ENCODE data around the gene KRT17.
"Not testable (repeated sequence)": the region's sequence is repeated elsewhere in the genome, so short reads cannot be mapped to it uniquely, and the experiment has no call there.

The KRT17 gene

DNA sequence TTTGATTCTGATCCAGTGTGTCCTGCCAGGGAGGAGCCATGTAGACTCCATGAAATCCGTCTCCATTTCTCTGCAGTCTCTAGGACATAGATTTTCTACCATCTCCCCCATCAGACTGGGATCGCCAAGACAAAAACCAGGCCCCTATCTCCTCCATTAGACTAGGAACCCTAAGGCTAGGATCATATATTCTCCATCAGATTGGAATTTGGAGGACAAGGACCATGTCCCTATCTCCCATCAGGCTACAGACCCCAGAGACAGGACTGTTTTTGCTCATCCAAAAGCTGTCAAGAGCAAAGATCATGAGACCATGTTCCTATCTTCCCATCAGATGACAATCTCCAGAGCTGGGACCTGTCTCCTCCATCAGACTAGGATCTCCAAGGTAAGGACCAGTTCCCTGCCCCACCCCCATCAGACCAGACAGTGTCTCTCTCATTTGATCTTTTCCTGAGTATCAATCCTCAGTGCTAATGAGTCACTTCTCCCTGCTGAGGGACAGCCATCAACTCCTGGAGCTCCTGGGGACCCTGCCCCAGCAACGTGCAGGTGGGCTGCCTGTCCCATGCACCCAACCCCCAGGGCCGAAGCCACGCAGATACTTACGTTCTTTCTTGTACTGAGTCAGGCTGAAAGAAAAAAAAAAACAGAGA, 4.3 kb downstream of the KRT17 start:
- not testable (repeated sequence) for DNase-seq (ENCODE audit: low read depth)

DNA sequence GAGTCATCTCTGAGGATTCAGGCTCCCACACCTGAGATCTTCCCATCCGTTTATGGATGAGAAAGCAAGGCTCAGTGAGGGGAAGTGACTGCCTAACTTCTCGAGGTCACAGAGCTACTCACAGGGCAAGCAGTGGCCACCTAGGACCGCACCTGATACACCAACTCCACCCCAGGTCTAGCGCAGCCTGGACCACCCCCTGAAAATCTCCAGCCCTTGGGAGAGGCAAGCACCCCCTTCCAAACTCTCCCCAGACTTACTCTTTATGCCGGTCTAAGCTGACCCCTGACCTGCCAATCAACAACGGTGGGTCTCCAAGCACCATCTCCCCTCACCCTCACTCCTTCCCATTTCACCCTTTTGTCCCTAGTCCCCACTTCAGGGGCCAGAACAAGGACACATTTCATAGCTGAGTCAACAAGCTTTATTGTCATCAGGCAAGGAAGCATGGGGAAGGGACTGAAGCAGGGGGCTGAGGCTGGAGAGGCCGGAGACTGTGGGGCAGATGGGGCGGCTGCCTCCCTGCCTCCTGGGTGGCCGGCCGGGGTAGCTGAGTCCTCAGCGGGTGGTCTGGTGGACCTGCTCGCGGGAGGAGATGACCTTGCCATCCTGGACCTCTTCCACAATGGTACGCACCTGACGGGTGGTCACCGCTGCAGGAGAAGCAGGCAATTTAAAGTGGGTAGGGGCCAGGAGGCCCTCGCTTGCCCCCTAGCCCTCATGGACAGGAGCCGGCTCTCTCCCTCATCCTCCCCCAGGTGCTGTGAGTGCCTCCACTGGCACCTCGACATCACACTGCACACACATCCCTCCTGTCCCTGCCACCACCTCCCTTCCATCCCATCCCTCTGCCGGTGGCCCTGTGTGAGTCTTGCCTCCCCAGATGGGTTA, 5.1 kb downstream of the KRT17 start:
- no peak for DNase-seq (ENCODE audit: low read depth)

DNA sequence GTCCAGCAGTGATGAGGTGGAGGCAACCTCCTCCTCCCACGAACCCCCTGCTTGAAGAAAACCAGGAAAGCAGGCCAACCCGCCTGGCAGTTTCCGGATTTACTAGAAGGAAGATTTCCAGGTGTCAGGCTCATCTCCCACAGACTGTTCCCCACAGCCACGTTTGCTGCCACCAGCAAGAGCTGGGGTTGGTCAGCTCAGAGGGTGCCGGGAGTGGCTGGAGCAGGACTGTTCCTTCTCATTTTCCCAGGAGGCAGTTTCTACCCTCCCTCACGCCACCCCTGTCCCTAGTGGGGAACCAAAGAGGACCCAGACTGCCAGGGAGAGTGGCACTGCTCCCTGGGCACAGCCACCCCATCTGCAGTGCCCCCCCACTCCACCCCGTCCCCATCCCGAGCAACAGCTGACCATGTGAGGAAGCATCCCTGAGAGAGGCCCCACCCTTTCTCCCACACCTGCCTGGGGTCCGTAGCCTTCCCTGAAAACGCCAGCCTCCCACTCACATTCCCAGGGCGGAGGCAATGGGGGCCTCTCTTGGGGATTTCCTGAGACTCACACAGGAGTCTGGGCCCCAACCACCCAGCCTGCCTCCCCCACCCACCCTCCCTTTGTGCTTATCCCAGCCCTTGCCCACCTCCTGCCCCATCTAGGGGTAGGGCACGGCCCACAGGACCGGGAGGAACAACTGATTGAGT, 5.9 kb downstream of the KRT17 start:
- no peak for DNase-seq (ENCODE audit: low read depth)

DNA sequence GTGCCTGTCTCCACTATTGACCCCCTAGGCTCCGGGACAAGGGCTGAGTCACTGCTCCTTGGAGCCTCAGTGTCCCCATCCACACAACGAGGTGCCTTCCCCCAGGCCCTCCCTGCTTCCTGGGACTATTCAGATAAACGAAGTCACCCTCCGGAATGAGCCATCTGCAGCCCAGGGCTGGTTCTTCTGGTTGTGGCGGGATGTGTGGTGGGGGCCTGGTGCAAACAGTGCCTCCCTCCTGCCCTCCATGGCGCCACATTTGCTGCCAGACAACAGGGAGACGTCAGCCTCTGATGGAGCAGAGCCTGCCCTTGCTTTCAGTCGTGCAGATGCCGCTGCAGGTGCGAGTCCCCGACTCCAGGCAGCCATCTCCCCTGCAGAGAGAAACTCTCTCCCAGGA, 6.7 kb downstream of the KRT17 start:
- DNase-seq (ENCODE audit: low read depth): no peak

DNA sequence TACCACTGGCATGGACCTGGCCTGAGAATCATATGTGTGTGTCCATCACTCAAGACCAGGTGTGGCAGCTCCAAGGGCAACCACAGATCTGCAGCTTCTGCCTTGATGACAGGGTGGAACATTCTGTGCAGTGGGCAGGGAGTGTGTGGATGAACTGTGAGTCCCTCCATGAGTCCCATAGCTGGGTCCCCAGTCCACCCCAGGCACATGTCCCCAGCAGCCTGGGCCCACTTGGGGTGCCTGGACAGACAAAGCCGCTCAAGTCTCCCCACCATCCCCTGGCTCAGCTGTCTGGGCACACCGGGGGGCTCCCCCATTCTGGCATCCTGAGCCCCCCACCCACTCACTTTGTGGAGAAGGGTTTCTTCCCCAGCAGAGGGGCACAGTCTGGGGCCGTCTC, 7.2 kb downstream of the KRT17 start:
- no peak for DNase-seq (ENCODE audit: low read depth)

DNA sequence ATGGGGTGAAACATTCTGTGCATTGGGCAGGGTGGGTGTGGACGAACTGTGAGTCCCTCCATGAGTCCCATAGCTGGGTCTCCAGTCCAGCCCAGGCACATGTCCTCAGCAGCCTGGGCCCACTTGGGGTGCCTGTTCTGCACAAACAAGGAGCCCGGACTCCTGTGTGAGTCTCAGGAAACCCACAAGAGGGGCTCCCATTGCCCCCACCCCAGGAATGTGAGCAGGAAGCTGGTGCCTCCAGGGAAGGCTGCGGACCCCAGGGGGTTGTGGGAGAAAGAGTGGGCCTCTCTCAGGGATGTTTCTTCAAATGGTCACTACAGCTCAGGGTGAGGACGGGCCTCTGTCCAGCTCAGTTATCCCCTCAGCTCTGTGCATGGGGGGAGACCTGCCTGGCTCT, 7.9 kb downstream of the KRT17 start:
- not testable (repeated sequence) for DNase-seq (ENCODE audit: low read depth)

DNA sequence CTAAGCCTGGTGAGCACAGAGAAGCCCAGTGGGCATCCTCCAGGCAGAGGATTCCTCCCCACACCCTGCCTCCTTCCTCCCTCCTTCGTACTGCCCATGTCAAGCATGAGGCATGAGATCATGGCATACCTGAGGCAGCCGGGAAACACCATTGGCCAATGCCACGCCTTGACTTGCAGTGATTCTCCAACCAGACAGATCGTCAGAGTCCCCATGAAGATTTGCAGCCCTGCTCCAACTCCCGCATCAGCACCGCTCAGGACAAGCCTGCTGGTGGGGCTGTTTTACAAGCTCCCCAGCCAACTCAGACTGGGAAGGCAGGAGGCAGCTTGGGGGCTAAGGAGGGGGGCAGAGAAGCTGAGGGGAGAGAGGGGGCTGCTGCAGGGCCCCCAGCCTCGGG, 8.9 kb downstream of the KRT17 start:
- no peak for DNase-seq (ENCODE audit: low read depth)

DNA sequence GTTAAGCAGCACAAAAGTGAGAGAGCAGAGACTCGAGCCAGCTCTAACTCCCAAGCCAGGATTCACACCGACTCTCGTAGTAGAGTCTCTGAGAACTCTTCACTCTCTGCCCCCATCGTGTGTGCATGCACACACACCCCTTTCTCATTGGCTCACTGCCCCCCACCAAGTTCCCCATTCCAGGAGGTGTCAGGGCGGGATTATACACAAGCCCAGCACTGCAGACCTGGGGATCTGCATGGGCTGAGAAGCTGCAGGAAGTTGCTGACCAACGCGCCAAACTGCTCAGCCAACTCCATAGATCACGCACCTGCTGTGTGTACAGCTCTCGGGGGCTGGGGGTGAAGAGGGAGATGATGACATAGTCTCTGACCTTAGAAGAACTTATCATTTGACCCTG, 9.6 kb downstream of the KRT17 start:
- not testable (repeated sequence) for DNase-seq (ENCODE audit: low read depth)

DNA sequence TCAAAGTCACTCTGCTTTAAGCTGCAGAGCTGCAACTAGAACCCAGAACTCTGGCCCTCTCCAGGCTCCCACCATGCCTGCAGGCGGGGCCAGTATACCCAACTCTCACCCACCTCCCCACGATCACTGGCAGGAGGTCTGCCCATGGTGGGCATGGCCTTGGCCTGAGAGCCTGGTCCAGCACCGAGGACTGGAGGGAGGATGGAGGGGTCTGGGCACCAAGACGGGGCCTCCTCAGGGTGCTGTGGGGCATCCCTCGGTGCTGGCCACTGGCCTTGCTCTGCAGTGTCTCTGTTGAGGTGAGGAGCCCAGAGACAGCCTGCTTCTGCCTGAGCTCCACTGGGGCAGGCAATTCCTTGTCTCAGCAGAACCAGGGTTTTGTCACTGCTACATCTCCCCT, 10.3 kb downstream of the KRT17 start:
- DNase-seq (ENCODE audit: low read depth): no peak

DNA sequence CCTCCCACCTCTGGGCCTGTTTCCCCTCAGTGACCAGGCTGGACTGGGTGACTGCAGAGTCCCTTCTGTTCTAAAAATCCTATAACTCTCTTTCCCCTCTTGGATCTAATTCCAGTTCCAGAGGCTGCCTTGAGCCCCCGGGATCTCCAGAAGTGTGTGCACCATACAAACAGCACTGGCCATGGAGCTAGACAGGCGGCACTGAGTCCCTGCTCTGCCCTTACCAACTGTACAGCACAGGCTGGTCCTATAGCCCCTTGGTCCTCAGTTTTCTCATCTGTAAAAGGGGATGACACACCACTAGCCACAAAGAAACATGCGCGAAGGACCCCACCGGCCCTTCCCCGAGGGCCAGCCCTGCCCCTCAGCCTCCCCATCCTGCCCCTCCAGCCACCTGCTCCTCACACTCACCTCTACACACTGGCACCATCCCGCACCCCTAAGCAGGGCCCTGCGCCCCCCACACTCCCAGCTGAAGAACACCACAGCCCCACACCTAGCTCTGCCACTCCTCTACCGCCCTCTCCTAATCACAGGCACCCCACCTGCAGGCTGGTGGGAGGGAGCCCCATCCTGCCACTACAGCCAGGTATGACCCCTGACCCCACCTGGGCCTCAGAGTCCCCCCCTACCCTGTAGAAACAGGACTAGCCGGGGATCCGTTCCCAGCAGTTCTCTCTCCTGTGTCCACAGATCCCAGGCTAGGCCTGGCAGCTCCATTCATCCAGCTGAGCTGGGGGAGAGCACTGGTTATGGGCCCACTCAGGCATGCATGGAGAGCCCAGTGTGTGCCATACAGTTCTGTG, 10.9 kb downstream of the KRT17 start:
- no peak for DNase-seq (ENCODE audit: low read depth)

DNA sequence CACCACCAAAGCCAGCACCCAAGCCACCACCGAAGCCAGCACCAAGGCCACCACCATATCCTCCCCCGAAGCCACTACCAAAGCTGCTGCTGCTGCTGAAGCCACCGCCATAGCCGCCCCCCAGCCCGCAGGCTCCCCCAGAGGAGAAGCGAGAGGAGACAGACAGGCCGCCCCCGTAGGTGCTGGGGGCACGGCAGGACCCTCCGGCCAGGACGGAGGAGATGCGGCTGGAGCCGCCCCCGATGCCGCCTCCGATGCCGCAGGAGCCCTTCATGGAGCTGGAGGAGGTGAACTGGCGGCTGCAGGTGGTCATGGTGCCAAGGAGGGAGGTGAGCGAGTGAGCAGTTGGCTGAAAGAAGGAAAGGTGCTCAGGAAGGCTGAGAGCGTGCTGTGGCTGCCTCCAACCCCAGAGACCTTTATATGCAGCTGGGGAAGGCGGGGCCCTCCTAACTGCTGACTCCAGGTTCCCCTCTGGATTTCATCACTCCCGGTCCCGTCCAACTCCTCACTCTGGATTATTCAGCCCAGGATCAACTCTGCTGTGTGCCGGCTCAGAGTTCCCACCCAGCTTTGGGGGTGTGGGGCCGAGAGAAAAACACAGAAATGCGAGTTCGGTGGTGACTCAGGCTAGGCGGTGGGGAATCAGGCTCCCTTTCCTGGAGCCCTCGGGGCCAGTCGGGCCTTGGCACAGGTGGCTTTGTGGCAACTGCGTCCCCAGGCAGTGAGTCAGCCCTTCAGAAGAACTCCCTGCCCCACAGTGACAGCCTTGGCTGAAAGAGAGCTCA, 11.8 kb downstream of the KRT17 start, which contains the start of gene KRT16:
TSS of gene KRT16 (minus strand) at position 392 of the 785 bp plus-strand sequence. CDS start at position 313, 79 bp downstream.
- not testable (repeated sequence) for DNase-seq (ENCODE audit: low read depth)

DNA sequence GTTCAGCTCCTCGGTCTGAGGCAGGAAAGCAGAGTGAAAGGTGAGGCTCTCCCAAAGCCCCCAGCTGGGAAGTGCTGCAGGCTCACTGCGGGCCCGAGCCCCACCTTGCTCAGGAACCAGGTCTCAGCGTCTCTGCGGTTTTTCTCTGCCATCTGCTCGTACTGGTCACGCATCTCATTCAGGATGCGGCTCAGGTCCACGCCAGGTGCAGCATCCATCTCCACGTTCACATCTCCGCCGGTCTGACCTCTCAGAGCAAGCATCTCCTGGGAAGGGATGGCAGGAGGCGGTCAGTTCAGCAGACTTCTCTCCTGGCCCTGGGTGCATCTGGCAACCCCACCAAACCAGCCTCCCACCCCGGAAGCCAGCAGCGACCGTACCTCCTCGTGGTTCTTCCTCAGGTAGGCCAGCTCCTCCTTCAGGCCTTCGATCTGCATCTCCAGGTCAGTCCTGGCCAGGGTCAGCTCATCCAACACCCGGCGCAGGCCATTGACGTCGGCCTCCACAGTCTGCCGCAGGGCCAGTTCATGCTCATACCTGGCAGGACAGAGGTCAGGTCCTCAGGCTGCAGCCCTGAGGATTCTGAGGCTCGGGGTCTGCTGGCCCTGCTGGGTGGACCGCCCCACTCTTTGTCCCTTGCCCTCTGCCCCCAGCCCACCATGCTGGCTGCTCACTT, 13.3 kb downstream of the KRT17 start:
- no peak for DNase-seq (ENCODE audit: low read depth)

DNA sequence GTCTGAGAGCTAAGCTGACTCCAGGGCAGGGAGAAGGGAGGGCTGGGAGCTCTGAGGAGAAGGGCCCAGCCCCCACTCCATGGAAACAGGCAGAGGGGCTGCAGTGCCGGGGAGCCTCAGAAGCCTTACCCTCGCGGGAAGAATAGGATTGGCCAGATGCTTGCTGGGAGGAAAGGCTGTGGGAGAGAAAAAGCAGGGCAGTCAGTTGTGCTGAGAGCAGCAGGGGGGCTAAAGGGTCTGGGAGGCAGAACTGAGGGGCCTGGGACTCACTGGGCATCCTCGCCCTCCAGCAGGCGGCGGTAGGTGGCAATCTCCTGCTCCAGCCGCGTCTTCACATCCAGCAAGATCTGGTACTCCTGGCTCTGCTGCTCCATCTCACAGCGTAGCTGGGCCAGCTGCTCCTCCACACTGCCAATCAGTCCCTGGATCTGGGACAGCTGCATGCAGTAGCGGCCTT, 14.3 kb downstream of the KRT17 start:
- DNase-seq (ENCODE audit: low read depth): not testable (repeated sequence)

DNA sequence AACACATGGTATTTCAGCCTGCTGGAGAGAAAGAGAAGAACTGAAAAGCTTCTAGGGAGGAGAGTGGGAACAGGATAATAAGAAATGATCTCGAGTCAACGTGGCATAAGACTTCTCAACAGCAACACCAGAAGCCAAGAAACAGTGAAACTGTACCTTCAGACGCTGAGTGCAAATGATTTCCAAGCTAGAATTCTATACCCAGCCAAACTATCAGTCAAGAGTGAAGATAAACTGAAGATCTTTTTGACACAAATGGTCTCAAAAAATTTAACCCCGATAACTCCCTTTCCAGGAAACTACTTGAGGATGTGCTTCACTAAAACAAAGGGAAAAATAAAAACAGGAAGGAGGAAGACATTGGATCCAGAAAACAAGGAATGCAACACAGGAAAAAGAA, 17.4 kb downstream of the KRT17 start:
- not testable (repeated sequence) for DNase-seq (ENCODE audit: low read depth)

DNA sequence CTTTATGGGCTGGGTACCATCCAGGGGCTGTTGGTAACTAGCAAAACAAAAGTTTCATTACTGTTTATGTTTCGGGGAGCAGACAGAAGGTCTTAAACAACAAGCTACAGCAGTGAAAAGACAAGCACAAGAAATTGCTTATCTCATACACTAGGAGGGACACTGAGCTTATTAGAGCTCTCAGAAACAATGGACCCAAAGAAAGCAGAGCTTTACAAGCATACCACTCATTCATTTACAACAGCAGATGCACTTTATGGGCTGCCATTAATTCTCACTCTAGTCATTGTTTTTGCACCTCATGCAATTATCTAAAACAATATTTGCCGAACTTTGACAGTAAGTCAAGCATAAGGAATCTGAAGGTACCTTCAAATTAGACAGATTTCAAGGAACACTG, 21.9 kb downstream of the KRT17 start:
- no peak for DNase-seq (ENCODE audit: low read depth)

DNA sequence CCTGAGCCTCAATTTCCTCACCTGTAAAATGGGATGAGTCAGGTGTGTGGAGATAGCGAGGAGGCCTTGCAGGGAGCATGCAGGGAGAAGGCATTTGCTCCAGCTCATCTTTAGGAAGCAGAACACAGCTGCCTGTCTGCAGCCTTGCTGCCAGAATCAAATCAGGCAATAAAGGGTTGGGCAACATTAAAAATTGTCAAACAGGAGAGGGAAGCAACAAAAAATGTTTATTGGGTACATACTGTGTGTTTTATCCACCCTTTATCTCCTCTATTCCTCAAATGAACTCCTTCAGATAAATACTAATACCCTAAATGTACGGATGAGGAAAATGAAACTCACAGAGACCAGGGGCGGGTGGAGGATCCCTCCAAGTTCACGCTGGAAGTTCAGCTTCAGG, 24.1 kb downstream of the KRT17 start:
- DNase-seq (ENCODE audit: low read depth): no peak

DNA sequence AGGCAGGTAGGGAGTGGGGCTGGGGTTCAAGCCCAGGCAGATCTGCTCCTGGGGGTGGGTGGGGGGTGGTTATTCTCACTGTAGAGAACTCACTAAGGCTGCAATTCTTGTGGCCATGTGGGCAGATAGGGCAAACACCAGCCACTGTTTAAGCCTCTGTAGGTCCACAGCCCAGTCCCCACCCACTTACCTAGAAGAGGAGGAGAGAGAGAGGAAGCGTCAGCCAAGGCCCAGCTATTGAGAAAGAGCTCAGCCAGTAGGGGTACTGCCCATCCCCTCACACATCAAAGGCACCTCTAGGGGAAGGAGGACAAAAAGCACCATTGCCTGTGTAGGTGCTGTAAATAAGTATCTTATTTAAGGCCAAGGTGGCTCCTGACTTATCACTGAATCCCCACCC, 24.7 kb downstream of the KRT17 start:
- DNase-seq (ENCODE audit: low read depth): no peak

DNA sequence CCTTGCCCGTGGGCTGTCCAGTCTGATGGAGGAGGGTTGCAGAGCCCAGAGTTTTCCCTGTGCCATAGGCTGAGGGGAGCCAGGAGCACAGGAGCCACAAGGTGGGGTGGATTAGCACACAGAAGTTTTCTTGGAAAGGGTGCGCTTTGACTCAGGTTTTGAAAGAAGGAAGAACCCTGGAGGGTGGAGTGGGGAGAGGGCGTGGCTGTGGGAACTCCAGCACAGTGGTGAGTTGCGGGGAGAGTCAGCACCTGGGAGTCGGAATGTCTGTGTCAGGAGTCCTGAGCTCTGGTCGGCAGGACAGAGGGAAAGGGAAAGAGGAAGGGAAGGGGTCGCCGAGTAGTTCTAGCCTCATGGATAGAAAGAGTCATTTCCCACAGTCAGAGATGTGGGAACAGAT, 28.8 kb downstream of the KRT17 start:
- DNase-seq (ENCODE audit: low read depth): no peak

DNA sequence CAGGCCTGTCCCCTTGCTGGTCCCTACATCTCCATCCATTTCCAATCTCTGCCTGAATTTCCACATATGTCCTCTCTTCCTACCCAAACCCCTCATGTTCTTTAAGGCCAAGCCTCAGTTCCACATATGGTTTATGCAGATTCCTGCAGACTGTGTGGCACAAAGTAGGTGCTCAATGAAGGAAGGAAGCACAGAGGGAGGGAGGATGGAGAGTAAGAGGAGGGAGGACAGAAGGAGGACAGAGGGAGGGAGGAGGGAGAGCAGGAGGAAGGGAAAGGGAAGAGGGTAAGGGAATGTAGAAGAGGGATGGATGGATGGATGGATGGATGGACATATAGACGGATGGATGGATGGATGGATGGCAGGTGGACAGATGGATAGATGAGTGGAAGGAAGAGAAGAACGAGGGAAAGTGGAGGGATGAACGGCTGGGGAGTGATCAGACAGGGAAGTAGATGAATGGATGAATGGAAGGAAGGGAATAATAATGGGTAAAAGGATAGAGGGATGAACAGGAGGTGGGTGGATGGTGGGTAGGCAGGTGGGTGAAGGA, 29.9 kb downstream of the KRT17 start:
- no peak for DNase-seq (ENCODE audit: low read depth)

DNA sequence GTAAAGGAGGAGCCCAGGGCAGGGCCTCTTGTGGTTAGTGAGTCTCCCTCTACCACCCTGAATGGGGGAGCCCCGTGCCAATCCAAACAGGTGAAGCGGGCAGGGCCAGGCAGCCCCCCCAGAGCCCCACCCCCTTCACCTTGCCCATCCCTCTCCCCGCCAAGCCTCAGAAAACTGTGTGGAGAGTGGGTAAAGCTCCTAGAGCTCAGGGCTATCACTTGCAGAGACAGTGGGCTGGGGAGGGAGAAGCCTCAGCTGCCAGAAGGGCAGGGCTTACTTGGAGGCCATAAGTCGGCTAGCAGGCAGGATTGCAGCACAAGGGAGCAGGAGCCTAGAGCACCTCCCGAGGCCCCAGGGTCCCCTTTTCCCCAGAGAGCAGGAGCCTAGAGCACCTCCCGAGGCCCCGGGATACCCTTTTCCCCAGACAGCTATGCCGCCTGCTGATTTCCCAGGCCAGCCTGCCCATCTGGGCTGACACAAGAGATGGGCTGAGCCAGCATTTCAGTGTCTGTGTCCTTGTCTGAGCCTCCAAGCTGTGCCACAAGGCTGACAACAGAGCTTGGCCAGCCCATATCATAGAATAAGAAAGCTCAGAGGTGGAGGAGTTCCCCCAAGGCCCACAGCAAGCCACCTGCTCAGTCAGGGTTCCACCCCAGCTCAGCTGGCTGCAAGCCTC, 30.9 kb downstream of the KRT17 start:
- no peak for DNase-seq (ENCODE audit: low read depth)
